SU-DHL-6 (cell line): ENCODE data around the gene HDAC6.

Experiments used
- EZH2phosphoT487 ChIP-seq: fragments of 200-600 bp; sonication (generic), shearing (Covaris generic); conservative IDR thresholded peaks from 2 replicates; pipeline ENCODE4 v1.6.1; 2018; ENCODE audit warnings: mild to moderate bottlenecking, antibody characterized with exemption, low read length, moderate library complexity, mixed read lengths
- TF ChIP-seq, protein P1 (sequence below): fragments of 200-600 bp; sonication (generic); IDR thresholded peaks from one replicate; pipeline ENCODE4 v1.5.1; 2017; ENCODE audit warnings: antibody characterized with exemption, mild to moderate bottlenecking, low read length, moderate library complexity; ENCODE audit not compliant: insufficient read depth, poor library complexity, severe bottlenecking

DNA sequence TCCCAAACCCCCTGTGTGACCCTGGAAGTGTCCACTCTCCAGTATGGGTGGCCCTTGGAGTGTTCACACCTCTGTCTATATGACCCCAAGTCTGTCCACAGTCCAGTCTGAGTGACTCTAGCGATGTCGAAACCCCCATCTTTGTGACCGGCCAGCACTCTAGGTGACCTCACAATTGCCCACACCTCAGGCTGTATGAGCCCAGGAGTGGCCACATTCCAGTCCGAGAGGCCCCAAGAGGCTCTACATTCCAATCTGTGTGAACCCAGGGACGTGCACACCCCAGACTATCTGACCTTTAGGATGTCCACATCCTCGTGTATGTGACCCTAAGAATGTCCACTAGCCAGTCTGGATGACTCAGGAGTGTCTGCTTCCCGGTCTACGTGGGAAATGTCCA, 47.6 kb upstream of the HDAC6 start:
- TF ChIP-seq, protein P1, sequence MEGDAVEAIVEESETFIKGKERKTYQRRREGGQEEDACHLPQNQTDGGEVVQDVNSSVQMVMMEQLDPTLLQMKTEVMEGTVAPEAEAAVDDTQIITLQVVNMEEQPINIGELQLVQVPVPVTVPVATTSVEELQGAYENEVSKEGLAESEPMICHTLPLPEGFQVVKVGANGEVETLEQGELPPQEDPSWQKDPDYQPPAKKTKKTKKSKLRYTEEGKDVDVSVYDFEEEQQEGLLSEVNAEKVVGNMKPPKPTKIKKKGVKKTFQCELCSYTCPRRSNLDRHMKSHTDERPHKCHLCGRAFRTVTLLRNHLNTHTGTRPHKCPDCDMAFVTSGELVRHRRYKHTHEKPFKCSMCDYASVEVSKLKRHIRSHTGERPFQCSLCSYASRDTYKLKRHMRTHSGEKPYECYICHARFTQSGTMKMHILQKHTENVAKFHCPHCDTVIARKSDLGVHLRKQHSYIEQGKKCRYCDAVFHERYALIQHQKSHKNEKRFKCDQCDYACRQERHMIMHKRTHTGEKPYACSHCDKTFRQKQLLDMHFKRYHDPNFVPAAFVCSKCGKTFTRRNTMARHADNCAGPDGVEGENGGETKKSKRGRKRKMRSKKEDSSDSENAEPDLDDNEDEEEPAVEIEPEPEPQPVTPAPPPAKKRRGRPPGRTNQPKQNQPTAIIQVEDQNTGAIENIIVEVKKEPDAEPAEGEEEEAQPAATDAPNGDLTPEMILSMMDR, result no peak
- TF ChIP-seq EZH2phosphoT487, result no peak
